Nephron progenitor cell (in vitro differentiated cells): Measurements from ENCODE around the gene TBC1D23.
"Not testable (repeated sequence)": the region's sequence is repeated elsewhere in the genome, so short reads cannot be mapped to it uniquely, and the experiment has no call there.

Source experiments
- DNase-seq: peaks from one replicate; pipeline ENCODE4 v3.0.0; 2021
- H3K27ac Mint-ChIP-seq: 2 replicates; pipeline ENCODE4 v1.8.0; 2021; ENCODE audit warnings: mild to moderate bottlenecking, moderate library complexity, mixed read lengths
- H3K27me3 Mint-ChIP-seq: 2 replicates; pipeline ENCODE4 v1.8.0; 2021; ENCODE audit warnings: mild to moderate bottlenecking, low read depth, mixed read lengths; ENCODE audit not compliant: poor library complexity
- H3K36me3 Mint-ChIP-seq: 2 replicates; pipeline ENCODE4 v1.8.0; 2021; ENCODE audit warnings: low read depth, mixed read lengths
- H3K4me1 Mint-ChIP-seq: 2 replicates; pipeline ENCODE4 v1.8.0; 2021; ENCODE audit warnings: mixed read lengths
- H3K4me3 Mint-ChIP-seq: 2 replicates; pipeline ENCODE4 v1.8.0; 2021; ENCODE audit warnings: mild to moderate bottlenecking, moderate library complexity, mixed read lengths
- H3K9me3 Mint-ChIP-seq: 2 replicates; pipeline ENCODE4 v1.8.0; 2021; ENCODE audit warnings: mild to moderate bottlenecking, moderate library complexity, mixed read lengths
- CTCF ChIP-seq: fragments of 200-600 bp; sonication (generic); IDR thresholded peaks from 2 replicates; pipeline ENCODE4 v1.5.0; 2021; ENCODE audit warnings: antibody characterized with exemption

TBC1D23 gene

GRCh38 chr3:100230710-100231109, 30.1 kb upstream of the TBC1D23 start:
- no peaks in the 10 kb centered on the region for H3K27me3 Mint-ChIP-seq
- H3K9me3 Mint-ChIP-seq, result peaks cover 18% of the 10 kb centered on the region
- TF ChIP-seq CTCF, result no peak
- no peaks in the 10 kb centered on the region for H3K36me3 Mint-ChIP-seq
- no peak overlapping the region for H3K27ac Mint-ChIP-seq
- DNase-seq, result no peak
- H3K4me1 Mint-ChIP-seq, result peaks cover 8% of the 10 kb centered on the region
- no peak overlapping the region for H3K4me3 Mint-ChIP-seq

GRCh38 chr3:100231668-100232067, 29.1 kb upstream of the TBC1D23 start:
- H3K9me3 Mint-ChIP-seq, result peaks cover 18% of the 10 kb centered on the region
- H3K4me1 Mint-ChIP-seq, result peaks cover 8% of the 10 kb centered on the region
- no peak for TF ChIP-seq CTCF
- no peaks in the 10 kb centered on the region for H3K36me3 Mint-ChIP-seq
- H3K4me3 Mint-ChIP-seq, result no peak overlapping the region
- H3K27ac Mint-ChIP-seq, result no peak overlapping the region
- no peak for DNase-seq
- no peaks in the 10 kb centered on the region for H3K27me3 Mint-ChIP-seq

GRCh38 chr3:100234364-100234763, 26.4 kb upstream of the TBC1D23 start:
- TF ChIP-seq CTCF, result no peak

DNA sequence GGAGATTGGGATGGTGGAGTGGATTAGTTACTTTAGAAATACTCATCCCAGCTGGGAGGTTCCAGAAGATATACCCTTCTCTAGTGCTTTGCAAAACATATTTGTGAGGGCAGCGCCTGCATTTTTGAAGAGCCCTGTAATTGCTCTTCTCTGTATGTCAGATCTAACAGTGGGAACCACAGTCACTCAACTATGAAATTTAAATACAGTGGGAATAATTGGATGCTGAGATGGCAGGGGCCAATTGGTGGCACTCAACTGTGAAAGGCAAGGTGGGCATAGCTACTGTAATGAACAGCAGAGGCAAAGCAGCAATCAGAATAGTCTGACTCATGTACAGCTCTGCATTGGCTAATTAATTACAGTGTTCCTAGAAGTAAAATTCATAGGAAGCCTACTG, 22.2 kb upstream of the TBC1D23 start:
- peaks cover 13% of the 10 kb centered on the region for H3K9me3 Mint-ChIP-seq
- peaks cover 8% of the 10 kb centered on the region for H3K4me1 Mint-ChIP-seq
- no peak for TF ChIP-seq CTCF
- no peak for DNase-seq
- H3K27ac Mint-ChIP-seq, result no peak overlapping the region
- no peak overlapping the region for H3K4me3 Mint-ChIP-seq
- peaks cover 5% of the 10 kb centered on the region for H3K27me3 Mint-ChIP-seq
- no peaks in the 10 kb centered on the region for H3K36me3 Mint-ChIP-seq

More at GRCh38 chr3:100234364-100234763, 26.4 kb upstream of the TBC1D23 start:
- Mint-ChIP-seq H3K9me3 (peaks cover 25% of the 10 kb centered on the region), H3K4me1 (peaks cover 8% of the 10 kb centered on the region), H3K36me3 (no peaks in the 10 kb centered on the region), H3K27me3 (no peaks in the 10 kb centered on the region), H3K27ac (no peak overlapping the region), H3K4me3 (no peak overlapping the region)
- no peak for DNase-seq

GRCh38 chr3:100242471-100242870, 18.3 kb upstream of the TBC1D23 start:
- not testable (repeated sequence) for H3K36me3 Mint-ChIP-seq, H3K27ac Mint-ChIP-seq, H3K4me1 Mint-ChIP-seq, H3K27me3 Mint-ChIP-seq, H3K4me3 Mint-ChIP-seq, DNase-seq
- peaks cover 13% of the 10 kb centered on the region for H3K9me3 Mint-ChIP-seq

GRCh38 chr3:100244264-100244663, 16.5 kb upstream of the TBC1D23 start:
- H3K4me1 Mint-ChIP-seq, result peaks cover 4% of the 10 kb centered on the region
- no peaks in the 10 kb centered on the region for H3K36me3 Mint-ChIP-seq
- H3K27ac Mint-ChIP-seq, result no peak overlapping the region
- no peaks in the 10 kb centered on the region for H3K9me3 Mint-ChIP-seq
- DNase-seq, result no peak
- no peak overlapping the region for H3K4me3 Mint-ChIP-seq
- H3K27me3 Mint-ChIP-seq, result peaks cover 5% of the 10 kb centered on the region
- no peak for TF ChIP-seq CTCF
